GM18867 (cell line): ENCODE measurements around the gene EFNB3.

Experiments
- ATAC-seq: cut with Tn5 transposase; IDR thresholded peaks from one replicate; pipeline ENCODE4 v1.9.1; 2021; ENCODE audit warnings: mild to moderate bottlenecking, moderate library complexity; ENCODE audit not compliant: unreplicated experiment

The EFNB3 gene

DNA sequence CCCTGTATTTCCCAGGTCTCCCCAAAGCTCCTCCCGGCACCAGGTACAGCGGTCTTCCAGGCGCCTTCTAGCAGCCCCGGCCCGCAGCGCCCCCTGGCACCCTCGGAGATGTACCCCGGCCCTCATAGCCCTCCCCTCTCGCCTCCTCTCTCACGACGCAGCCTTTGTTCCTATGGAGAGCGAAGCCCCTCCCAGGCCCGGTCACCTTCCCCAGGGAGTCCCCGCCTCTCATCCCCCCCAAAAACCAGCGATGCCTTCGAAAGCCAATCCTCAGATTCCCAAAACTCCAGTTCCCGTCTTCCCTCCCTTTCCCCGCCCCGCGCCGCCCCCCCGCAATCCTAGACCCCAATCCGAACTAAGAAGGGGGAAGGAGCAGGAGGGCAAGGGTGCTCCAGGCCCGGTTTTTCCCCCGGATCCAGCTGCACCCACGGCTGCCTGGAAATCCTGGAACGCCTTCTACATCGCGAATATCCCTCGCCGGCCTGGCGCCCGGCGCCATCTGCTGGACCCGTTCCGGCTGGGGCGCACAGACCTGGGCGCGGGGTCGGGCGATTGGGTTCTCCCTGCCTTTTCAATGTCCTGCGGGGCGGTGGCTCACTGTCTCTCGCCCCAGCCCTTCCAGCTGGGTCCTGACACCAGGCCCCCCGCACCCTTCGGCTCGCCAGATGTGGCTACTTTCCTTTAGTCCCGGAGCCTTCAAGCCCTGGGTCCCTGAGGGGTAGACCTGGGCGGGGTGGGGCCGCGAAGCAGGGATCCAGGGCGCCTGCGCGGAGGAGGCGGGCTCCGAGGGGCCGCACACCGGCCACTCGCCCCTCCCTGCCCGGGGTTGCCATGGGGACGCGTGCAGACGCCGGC is 12.1 kb downstream of the EFNB3 start, which contains the start of gene DNAH2:
DNAH2 (plus strand) TSS at position 844 of the 855 bp plus-strand sequence. CDS start 1,991 bp downstream, outside the sequence.
- ATAC-seq, result no peak

DNA sequence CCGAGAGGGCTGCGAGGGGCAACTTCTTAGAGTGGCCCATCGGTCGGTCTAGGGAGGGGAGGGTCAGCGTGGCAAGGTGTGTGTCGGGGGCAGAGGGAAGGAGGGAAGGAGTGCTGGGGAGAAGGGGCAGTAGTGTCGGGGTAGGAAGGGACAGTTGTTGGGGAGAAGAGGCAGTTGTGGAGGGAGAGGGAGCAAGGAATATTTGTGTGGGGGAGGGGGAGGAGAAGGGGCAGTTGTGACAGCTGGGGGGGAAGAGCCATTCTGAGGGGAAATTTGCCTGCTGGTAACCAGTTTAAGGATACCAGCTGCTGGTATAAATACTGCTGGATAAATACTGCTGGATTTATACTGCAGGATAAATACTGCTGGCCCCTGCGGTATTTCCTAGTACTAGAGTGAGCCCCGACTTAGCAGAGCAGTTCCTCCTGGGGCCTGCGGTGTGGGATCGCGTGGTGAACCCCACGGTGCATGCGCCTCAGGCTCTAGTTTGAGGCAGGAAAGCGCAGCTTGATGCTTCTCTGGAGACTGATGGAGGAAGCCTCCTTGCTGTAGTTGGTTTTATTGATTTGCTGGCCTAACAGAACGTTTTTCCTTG is 12.9 kb downstream of the EFNB3 start:
- no peak for ATAC-seq

DNA sequence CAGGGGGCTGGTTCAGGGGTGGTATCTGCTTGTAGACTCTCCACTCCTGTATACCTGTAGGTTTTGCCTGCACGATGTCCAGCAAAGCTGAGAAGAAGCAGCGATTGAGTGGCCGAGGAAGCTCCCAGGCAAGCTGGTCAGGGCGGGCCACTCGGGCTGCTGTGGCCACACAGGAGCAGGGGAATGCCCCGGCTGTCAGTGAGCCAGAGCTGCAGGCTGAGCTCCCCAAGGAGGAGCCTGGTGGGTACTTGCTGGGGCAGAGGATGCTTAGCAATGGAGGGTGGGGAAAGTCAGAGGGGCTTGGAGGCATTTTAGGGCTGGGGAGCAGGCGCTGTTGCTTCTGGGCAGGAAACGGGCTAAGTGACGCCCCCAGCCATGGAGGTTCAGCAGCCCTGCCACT is 14.7 kb downstream of the EFNB3 start:
- no peak for ATAC-seq

DNA sequence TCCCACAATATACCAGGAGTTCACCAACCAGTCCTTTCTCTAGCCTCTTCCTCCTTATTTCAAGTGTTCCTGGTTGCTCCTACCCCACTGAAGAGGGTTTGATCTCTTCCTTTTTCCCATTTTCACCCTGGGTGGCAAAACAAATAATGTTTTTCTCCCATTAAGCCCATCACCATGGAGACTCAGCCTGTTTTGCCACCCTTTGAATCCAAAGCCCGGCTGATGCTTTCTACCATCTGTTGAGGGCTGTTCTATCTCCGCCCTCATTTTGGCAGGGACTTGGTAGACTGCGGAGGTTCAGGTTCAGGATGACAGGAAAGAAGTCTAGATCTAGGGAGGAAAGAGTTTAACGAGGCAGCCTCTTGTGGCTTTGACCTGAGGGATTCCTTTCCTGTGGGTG is 15.1 kb downstream of the EFNB3 start:
- no peak for ATAC-seq

DNA sequence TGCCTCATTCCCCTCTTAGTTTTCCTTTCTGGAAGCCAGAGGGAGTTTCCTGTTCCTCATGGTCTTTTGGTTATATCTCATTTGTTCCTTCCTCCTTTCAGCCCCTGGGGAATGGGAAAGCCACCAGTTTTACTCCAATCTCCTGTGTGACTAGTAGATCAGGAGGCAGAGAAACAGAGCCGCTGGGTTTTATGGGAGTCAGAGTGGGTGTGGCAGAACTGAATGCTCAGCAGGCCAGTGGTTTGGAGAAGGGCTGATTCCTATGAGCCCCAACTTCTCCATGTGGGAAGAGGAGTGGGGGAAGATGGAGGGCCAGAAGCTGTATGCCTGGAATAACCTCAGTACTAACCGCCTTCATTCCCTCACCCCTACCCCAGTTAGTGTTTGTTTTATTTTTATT is 16.6 kb downstream of the EFNB3 start:
- no peak for ATAC-seq

DNA sequence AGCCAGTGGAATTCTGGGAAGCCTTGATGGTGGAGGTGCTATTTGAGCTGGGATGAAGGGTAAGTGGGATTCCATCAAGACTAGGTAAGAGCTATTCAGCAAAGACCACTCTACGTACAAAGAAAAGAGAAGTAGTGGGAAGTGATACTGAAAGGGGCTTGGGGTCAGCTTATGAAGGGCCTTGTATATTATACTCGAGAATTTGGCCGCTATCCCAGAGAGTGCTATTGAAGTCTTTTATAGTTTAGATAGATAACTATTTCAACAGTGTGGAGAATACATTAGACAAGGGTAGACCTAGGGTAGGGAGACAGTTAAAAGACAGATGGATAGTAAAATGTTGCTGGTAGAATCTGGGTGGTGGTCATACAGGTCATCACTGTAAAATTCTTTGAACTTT is 22.9 kb downstream of the EFNB3 start:
- no peak for ATAC-seq

DNA sequence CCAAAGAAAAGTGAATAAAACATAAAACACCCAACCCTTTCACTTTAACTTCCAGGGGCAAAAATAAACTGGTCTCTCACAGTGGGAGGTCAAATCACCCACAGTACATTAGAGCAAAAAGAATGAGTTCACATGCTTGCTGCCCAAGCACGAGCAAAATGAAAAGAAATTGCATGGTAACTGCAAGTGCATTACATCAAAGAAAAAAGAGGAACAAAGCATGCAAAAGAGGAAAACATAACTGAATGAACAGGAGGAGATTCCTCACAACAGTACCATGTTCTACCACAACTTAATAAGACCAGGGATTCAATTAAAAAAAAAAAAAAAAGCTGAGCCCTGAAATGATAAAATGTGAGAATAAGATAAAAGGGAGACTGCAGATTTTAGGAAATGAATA is 24.8 kb downstream of the EFNB3 start:
- ATAC-seq, result no peak

DNA sequence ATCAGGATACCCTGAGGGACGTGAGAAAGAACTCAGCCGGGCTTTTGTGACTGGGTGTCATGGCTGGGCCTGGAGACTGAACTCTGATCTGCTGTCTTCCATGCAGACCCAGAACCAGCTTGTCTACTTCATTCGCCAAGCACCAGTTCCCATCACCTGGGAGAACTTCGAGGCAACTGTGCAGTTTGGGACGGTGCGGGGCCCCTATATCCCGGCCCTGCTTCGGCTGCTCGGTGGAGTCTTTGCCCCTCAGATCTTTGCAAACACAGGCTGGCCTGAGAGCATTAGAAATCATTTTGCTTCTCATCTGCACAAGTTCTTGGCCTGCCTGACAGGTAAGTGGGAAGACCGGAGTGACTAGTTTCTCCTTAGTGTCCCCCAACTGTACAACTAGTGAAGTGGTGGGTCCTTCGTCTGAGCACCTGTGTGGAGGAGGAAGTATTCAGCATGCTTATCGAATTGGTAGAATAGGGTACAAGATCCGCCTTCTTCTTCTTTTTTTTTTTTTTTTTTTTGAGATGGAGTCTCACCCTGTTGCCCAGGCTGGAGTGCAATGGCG is 28.1 kb downstream of the EFNB3 start:
- no peak for ATAC-seq

DNA sequence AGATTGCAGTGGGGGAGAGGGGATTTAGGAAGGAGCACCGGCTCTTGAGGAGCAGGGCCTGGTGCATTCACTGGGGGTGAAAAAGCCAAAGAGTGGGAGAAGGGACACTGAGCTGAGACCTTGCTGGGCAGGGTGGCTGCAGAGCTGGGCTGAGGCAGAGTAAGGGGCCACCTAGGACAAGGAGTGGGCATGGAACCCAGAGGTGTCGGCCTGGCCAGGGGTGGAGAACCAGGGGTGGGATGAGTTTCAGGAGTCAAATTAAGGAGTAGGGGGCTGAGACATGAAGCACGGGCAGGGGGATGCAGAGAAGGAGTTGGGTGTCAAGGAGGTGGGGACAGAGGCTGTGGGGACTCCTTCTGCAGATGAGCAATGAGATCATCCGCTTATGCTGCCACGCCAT is 32.6 kb downstream of the EFNB3 start:
- ATAC-seq, result no peak

DNA sequence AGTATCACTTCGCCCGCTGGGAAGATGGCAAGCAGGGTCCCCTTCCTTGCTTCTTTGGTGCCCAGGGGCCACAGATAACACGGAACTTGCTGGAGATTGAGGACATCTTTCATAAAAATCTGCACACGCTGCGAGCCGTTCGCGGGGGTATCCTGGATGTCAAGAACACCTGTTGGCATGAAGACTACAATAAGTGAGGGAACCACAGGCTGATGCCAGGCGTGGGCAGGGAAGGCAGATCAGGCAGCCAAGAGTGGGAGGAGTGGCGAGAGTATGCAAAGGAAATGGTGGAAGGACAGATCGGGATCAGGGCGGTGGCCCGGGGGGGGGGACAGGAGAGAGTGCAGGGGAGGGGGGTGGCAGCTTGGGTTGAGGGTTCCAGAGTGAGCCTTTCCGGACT is 34.7 kb downstream of the EFNB3 start:
- no peak for ATAC-seq

DNA sequence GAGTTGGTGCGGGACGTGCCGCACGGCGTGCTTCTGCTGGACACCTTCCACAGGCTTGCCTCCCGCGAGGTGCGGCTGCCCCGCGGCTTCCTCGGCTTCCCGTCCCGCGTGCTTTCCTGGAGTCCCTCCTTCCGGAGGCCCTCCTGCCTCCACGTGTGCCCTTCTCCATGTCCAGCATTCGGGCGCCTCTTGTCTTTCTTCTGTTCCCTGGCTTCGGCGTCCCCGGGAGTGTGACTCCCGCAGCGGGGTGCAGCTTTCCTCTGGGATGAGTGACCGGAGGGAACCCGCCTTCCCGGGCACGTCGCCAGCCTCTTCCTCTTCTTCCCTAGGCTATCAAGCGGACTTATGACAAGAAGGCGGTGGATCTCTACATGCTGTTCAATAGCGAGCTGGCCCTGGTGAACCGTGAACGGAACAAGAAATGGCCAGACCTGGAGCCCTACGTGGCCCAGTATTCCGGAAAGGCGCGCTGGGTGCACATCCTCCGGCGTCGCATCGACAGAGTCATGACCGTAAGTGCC is 35.5 kb downstream of the EFNB3 start:
- no peak for ATAC-seq

DNA sequence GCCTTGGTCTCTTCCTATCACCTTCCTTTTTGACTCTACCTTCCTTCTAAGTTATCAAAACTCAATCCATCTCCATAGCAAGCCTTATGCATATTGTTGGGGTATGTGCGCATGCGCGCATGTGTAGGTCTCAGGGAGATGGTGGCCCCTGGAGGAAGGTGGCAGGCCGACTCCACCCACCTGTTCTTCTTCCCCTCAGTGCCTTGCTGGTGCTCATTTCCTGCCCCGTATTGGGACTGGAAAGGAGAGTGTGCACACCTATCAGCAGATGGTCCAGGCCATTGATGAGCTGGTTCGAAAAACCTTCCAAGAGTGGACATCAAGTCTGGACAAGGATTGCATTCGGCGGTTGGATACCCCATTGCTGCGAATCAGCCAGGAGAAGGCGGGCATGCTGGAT is 37.7 kb downstream of the EFNB3 start:
- no peak for ATAC-seq

DNA sequence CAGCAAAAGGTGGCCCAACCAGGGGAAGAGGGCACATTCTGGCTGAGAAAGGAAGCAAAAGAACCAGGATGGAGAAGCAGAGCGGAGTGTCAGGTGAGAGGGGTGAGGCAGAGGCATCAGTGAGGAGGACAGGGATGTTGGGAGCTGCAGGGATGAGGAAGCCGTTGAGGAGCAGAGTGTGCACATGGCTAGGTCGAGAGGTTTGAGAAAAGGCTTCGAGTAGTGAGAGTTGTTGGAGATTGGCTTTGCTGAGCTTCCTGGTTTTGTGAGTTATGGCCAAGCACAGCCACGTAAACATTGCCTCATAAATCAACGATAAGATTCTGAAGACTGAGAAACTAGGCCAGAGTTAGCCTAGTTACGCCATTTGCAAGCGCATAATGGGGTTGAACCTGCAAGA is 39.4 kb downstream of the EFNB3 start:
- no peak for ATAC-seq

DNA sequence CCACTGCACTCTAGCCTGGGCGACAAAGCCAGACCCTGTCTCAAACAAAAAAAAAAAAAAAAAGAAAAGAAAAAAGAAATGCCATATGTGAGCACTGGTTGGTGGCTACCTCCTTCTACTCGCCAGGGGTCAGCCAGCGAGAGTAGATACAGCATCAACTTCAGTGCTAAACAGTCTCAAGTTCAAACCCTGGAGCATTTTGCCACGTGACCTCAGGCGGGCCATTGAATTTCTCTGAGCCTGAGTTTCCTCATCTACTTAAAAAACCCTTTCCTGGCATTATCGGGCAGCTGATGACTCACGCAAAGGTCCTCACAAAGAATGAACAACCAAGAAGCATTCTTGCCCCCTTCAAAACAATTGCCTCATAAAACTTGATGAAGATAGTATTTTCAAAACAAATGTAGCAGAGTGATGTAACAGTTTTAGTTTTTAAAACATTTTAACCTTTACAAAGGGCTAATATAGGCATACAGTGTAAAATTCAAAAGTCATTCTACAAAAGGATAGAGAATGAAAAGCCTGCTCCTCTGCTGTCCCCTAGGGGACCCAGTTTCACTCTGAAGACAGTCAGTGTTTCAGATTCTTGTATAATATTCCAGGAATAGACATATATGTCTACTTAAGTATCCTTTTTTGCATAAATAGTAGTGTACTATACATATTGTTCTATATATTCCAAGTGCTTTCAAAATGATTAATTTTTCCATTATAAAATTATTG is 40.9 kb downstream of the EFNB3 start:
- no peak for ATAC-seq

DNA sequence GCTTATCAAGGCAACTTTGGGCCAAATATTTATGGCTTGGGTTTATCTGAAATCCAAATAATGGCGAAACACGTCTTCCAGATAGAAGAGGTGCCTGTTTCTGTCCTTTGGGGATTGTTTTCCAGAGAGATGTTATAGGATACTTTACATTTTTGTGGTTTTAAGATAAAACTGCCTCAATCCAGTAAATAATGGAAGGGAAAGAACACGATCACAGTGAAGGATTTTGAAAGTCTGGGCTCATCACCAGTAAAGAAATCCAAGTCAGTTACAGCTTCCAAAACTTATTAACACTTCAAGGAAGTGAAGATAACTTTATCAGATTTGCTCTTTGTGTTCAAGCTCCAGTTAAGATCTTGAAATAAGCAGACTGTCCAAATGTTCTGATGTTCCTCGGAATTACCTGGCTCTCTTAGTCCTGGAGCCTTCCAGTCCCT is 42.7 kb downstream of the EFNB3 start:
- ATAC-seq, result no peak

DNA sequence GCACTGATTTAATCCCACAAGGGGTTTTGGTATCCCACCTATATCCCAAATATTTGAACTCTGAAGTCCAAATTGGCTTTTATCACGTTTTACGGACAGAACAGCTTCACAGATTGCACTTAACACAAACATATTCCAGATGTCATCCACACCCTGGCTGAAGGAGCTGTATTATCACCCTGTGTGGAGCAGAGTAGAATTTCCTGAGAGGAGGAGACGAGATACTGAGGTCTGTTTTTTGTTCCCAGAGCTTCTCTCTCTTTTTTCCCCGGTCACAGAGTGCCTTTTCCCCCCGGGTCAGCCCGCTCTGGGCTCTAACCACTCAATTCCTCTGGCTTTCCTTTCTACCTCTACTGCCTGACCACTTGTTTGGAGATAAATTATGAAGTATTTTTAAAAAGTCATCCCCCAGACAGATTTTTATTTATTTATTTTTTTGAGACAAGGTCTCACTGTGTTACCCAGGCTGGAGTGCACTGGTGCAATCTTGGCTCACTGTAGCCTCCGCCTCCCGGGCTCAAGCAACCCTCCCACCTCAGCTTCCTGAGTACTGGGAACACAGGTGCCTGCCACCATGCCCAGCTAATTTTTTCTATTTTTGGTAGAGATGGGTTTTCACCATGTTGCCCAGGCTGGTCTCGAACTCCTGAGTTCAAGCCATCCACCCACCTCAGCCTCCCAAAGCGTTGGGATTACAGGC is 43.2 kb downstream of the EFNB3 start:
- no peak for ATAC-seq

DNA sequence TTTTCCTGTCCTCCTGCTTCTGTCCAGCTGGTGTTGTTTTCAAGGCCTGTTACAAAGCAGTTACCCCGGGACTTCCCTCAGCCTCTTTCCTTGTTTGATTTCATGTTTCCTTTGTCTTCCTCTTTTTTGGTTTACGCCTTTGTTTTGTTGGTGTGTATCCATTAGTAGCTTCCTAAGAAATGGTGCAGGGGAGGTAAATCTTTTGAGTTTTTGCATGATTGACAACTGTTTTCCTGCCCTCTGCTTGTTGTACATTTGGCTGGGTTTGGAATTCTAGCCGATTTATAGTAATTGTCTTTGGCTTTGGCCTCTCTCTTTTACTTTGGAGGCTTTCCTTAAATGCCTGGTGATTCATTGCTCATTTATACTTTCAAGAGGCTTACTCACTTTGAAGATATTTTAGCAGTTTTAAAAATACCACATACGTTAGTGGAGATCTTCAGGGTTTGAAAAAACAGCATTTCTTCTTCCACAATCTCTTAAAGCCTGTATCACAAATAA is 45.4 kb downstream of the EFNB3 start:
- no peak for ATAC-seq

DNA sequence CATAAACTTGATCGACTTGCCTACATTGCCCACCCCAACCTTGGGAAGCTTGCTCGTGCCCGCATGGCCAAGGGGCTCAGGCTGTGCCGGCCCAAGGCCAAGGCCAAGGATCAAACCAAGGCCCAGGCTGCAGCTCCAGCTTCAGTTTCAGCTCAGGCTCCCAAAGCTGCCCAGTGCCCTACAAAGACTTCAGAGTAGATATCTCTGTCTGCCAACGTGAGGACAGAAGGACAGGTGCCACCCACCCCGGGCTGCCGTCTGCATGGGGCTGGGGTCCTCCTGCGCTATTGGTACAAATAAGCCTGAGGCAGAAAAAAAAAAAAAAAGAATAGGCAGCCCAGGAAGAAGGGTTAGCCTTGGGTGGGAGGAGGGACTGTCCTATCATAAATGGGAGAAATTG is 49.7 kb downstream of the EFNB3 start:
- ATAC-seq, result no peak

DNA sequence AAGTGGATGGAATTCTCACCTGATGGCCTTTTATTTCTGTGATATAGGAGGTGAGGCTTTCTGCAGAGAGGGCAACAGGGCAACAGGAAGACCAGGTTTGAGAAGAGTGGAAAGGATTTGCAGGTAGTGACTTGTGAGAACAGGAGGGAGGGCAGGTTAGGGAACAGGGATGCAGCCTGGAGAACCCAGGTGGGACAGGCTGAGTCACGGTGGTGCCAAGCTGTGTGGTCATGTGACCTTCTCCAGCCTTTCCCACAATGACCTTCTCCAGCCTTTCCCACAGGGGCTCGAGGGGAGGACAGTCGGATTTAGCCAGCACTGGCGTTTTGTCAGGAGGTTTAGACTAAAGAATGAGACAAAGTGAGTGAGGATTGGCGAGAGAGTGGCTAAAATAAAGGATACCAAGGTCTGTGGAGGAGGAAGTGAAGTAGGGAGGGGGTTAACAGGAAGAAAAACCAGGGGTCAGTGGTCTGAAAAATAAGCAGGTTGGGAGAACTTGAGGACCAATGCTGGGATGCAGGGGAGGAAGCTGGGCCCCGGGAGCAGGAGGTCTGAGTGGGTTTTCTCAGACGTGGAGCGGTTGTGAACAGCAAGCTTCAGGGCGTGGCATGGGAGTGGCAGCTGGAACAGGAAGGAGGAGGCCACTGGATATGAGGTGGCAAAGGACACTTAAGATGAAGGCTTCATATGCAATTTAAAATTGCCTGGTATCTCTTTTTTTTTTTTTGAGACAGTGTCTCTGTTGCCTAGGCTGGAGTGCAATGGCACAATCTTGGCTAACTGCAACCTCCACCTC is 50.3 kb downstream of the EFNB3 start:
- no peak for ATAC-seq

DNA sequence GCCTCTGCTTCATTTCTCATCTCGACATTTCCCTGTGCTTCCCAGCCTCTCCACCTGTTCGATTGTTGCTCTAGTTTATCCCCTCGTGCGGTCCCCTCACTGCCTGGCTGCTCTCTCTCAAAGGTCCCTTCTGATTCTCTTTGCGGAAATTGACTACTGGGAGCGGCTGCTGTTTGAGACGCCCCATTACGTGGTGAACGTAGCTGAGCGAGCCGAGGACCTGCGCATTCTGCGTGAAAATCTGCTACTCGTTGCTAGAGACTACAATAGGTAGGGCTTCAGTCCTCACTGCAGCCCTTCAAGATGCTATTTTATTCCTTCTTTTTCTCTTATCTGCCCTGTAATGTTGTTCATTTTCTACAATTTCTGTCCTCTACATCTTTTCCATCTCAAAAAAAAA is 52.0 kb downstream of the EFNB3 start:
- ATAC-seq, result no peak
